Measurements from ENCODE around the gene GRIP2. TPM values are rescaled to one million over a fixed set of nuclear protein-coding genes. Genes with fewer than 3 reads are reported as not detected.

The GRIP2 gene
- total RNA-seq, 2 experiments from 2014 or later: not detected

DNA sequence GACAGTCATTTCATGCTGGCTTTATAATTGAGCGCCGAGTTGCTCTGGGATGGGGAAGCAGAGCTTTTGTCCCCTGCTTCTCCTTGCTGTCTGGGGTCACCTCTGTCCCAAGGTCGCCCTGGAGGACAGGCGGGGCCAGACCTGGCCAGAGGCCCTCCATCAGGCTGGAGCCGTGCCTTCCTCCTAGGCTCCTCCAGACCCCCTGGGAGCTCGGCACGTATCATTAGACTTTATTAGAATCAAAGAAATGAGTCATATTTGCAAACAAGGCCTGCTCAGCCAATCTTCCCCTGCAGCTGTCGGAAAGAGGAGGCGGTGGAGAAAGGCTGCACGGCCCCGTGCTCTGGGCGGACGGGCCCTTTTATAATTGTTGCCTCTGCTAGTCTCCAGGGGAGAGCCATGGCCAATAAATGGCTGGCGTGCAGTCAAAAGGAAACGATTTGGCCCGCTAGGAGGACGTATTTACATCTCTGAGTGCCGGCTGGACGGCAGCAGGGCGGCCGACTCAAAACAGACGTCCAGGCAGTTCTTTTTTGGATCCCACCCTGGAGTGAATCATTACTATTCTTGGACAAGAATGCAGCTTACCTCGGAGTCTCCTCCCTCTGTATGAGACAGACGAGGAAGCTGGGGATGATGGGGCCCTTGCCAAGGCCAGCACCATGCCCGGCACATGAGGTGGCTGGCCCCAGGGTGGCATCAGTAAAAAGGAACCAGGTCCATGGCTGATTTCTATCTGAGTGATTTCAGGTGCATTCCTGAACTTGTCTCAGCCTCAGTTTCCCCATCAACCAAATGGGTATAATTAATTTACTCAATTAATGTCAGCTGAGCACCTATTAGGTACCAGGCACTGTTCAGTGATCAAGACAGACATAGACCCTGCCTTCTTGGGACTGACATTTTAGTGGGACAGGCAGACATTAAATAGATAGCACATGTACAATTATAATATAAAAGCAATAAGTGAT lies 87.1 kb downstream of the GRIP2 start:
- no peak for DNase-seq
- H3K4me1 Mint-ChIP-seq: peaks cover 14% of the 10 kb centered on the region
- H3K4me3 Mint-ChIP-seq: no peak overlapping the region
- no peak overlapping the region for H3K27ac Mint-ChIP-seq
- H3K27me3 Mint-ChIP-seq: no peaks in the 10 kb centered on the region
- ChIA-PET CTCF (interaction anchor here (1.8 kb wide), 1 partner anchor 249 kb away, joined by 4 read pairs; no protein-coding TSS in a partner anchor), POLR2A (no interaction called here)
- no peaks in the 10 kb centered on the region for H3K9me3 Mint-ChIP-seq (ENCODE audit: low read depth)
- H3K36me3 Mint-ChIP-seq (ENCODE audit: low read depth): peaks cover 28% of the 10 kb centered on the region
- intact Hi-C loops (cut with DNase I, micrococcal nuclease): no loop called here
- ATAC-seq: no peak

DNA sequence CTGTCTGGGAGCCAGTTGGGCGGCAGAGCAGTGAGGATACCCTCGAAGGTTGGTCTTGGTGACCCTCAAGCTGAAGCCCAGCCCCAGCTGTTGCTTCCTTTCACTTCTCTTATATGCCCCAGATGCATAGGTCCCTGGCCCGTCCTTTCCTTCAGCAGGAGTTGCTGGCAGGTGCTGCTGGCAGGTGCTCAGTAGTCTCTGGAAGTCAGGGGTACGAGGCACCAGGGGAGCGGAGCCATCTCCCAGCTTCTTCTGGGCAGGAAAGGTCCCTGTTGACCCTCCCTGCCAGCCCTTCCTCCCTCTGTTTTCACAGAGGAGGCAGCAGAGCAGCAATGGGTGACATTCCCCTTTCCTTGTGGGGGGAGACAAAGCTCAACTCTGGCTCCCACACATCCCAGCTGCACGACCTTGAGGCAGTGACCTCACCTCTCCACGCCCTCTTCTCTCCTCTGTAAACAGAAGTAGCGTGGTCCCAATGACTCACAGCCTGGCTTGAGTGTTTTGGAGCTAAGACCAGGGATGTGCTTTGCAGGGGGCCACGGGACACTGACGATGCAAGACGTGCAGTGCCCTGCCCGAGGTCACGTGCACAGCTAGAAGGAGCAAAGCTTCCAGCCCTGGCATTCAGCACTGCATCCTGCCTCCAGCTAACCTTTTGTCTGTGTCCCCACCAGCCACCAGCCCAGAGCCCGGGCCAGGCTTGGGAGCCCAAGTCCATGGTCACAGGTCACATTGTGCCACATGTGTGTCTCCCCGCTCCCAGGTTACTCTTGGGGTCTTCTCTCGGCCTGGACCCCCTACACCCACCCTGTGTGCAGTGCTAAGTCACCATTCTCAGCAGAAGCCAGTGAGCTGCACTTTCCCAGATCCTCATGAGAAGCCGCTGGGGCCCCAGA lies 88.0 kb downstream of the GRIP2 start:
- DNase-seq (no peak), ATAC-seq (no peak)
- H3K4me1 Mint-ChIP-seq: peaks cover 10% of the 10 kb centered on the region
- H3K27ac Mint-ChIP-seq: no peak overlapping the region
- CTCF ChIA-PET: interaction anchor here (1.3 to 1.8 kb wide), 2 partner anchors 192 to 248 kb away, joined by 3 to 4 read pairs; no protein-coding TSS in a partner anchor
- no peaks in the 10 kb centered on the region for H3K27me3 Mint-ChIP-seq
- intact Hi-C loops (cut with DNase I, micrococcal nuclease): no loop called here
- H3K4me3 Mint-ChIP-seq: no peak overlapping the region
- no peaks in the 10 kb centered on the region for H3K9me3 Mint-ChIP-seq (ENCODE audit: low read depth)
- POLR2A ChIA-PET: interaction anchor here (0.7 kb wide), 1 partner anchor 10 kb away, joined by 3 read pairs; no protein-coding TSS in a partner anchor
- peaks cover 34% of the 10 kb centered on the region for H3K36me3 Mint-ChIP-seq (ENCODE audit: low read depth)

DNA sequence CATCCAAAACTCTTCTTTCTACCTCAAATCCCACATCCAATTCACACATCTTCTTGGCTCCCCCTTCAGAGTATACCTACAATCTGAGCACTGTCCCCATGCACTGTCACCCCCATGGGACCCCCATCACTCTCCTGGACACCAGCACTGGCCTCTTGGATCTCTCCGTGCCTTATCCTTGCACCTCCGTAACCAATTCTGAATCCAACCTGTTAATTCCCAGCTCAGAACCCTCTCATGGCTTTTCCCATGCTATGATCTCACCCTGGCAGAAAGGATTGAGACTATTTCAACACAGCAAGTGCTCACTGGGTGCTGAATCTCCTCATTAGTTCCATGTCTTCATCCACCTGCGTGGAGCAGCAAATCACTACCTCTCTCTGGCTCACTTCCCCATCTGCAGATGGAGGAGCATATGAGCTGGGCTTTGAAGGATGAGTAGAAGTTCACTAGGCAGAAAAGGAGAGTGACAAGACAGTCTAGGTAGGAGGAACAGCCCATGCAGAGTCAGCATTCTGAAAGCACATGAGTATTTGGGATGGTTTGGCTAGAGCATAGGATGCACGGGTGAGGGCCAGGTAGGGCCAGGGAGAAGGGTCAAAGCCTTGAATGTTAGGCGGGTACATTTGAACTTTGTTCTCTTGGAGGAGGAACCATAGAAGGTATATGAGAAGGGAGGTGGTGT lies 89.1 kb downstream of the GRIP2 start:
- ATAC-seq (no peak), DNase-seq (no peak)
- intact Hi-C loops (cut with DNase I, micrococcal nuclease): no loop called here
- peaks cover 45% of the 10 kb centered on the region for H3K36me3 Mint-ChIP-seq (ENCODE audit: low read depth)
- POLR2A ChIA-PET: interaction anchor here (0.7 kb wide), 1 partner anchor 9 kb away, joined by 3 read pairs; no protein-coding TSS in a partner anchor
- no peaks in the 10 kb centered on the region for H3K9me3 Mint-ChIP-seq (ENCODE audit: low read depth)
- peaks cover 10% of the 10 kb centered on the region for H3K4me1 Mint-ChIP-seq
- no peaks in the 10 kb centered on the region for H3K27me3 Mint-ChIP-seq
- CTCF ChIA-PET: interaction anchor here (1.3 to 1.8 kb wide), 2 partner anchors 190 to 247 kb away, joined by 3 to 4 read pairs; no protein-coding TSS in a partner anchor
- H3K27ac Mint-ChIP-seq: no peak overlapping the region
- no peak overlapping the region for H3K4me3 Mint-ChIP-seq

DNA sequence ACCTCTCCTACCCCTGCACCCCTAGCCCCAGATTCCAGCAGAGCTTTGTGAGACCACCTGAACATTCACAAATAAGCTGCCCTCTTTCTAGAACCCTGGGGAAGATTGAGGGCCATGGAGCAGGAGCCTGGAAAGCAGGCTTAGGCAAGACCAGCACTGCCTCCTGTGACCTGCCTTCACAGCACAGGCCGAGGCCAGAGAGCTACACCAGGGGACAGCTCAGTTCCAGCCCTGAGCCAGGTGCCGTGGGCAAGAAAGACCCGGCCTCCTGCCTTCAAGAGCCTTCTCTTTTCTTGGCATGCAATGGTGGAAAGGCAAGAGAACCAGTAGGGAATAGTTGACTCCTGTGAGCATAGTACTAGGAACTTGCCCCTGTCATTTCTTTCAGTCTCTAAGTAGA lies 89.6 kb downstream of the GRIP2 start:
- Mint-ChIP-seq H3K27ac (no peak overlapping the region), H3K4me1 (peaks cover 10% of the 10 kb centered on the region), H3K27me3 (no peaks in the 10 kb centered on the region), H3K36me3 (ENCODE audit: low read depth) (peaks cover 50% of the 10 kb centered on the region), H3K4me3 (no peak overlapping the region), H3K9me3 (ENCODE audit: low read depth) (no peaks in the 10 kb centered on the region)
- DNase-seq (no peak), ATAC-seq (no peak)
- intact Hi-C loops (cut with DNase I, micrococcal nuclease): no loop called here
- ChIA-PET CTCF (interaction anchor here (0.7 kb wide), 1 partner anchor 12 kb away, joined by 3 read pairs; no protein-coding TSS in a partner anchor), POLR2A (no interaction called here)

DNA sequence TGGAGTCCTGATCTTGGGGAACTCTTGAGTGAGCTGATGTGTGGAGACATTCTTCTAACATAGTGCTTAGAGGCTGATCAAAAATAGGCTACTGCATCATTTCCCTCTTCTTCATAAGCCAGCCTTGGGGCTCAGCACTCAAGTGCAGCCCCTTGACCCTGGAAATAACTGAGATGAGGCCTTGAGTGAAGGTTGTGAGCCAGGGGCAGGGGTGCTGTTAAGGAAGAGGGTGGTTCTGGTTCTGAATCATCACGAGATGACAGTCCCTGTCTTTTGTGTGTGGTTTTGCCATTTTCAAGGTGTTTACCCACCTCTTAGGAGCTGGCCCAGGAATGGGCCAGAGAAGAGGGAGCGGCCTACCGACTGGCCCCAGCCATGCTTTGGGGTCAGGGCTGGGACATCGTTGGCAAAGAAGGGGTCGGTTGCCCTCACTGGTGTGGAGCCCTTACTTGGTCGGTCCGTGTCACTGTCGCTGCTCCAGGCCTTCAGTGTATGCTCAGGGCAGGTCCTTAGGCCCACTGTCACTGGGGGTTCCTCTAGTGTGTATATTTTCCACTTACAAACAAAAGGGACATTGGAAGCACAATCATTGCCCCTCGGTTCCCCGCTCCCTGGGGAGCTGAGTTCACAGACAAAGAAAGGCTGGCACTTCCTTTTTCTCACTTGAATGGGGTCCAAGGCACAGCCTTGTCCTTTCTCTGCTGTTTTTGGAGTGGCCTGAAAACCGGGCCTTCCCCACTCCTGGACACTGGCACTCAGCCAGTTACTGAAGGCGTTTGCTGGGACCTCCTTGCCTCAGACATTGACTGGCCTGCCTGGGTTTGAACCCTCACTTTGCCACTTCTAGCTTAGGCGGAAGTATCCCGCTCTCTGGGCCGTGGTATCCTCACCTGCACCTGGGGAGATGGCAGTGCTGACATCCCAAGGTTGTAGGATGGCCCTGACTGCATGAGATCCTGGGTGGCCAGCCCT lies 91.1 kb downstream of the GRIP2 start:
- ChIA-PET CTCF (interaction anchor here (0.6 to 1.2 kb wide), 2 partner anchors 18 to 74 kb away, joined by 3 read pairs; no protein-coding TSS in a partner anchor), POLR2A (no interaction called here)
- peaks cover 52% of the 10 kb centered on the region for H3K36me3 Mint-ChIP-seq (ENCODE audit: low read depth)
- peaks cover 10% of the 10 kb centered on the region for H3K4me1 Mint-ChIP-seq
- no peak for DNase-seq
- no peaks in the 10 kb centered on the region for H3K27me3 Mint-ChIP-seq
- intact Hi-C loops (cut with DNase I, micrococcal nuclease): no loop called here
- ATAC-seq: peak; percentile 53
- H3K9me3 Mint-ChIP-seq (ENCODE audit: low read depth): no peaks in the 10 kb centered on the region
- peak overlapping the region; percentile 52 for H3K27ac Mint-ChIP-seq
- H3K4me3 Mint-ChIP-seq: no peak overlapping the region

DNA sequence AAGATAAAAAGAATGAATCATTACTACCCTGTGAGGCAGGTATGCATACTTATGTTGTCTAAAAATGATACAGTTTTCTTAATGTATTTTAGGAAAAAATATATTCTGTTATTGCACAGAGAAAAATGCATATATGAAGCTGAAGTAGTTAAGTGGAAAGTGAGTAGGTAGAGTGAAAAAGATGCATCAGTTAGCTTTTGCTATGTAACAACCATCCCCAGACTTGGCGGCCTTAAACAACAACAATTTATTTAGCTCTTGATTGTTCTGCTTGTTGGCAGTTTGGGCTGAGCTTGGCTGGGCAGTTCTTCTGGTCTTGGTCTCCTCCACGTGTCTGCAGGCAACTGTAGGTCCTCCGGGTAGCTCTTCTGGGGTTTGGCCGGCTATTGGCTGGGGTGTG lies 92.1 kb downstream of the GRIP2 start:
- intact Hi-C loops (cut with DNase I, micrococcal nuclease): no loop called here
- DNase-seq (no peak), ATAC-seq (no peak)
- Mint-ChIP-seq H3K27me3 (no peaks in the 10 kb centered on the region), H3K4me3 (no peak overlapping the region), H3K36me3 (ENCODE audit: low read depth) (peaks cover 50% of the 10 kb centered on the region), H3K9me3 (ENCODE audit: low read depth) (no peaks in the 10 kb centered on the region), H3K4me1 (peaks cover 10% of the 10 kb centered on the region), H3K27ac (no peak overlapping the region)
- ChIA-PET POLR2A (no interaction called here), CTCF (interaction anchor here (0.7 to 1.5 kb wide), 3 partner anchors 10 to 44 kb away, joined by 3 to 4 read pairs (median 3); no protein-coding TSS in a partner anchor)

DNA sequence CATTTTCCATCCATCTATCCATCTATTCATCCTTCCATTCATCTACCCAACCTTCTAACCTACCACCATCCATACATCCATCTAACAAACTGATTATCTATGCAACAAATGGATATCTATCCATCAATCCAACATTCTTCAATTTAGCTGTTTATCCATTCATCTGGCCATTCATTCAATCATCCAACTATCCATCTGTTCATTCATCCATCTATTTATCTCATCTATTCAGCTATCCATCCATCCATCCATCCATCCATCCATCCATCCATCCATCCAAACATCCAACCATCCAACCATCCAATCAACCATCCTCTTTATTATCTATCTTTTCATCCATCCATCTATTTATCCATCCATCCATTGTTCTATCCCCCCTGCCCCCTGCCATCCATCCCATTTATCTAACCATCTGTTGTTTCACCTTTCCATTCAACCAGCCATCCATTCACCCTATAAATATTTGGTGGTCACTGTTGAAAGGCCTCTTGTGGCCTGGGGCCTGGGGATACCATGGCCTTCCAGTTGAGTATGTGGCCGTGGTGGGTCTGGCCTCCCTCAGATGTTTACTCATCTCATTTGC lies 93.1 kb downstream of the GRIP2 start:
- intact Hi-C loops (cut with DNase I, micrococcal nuclease): no loop called here
- Mint-ChIP-seq H3K4me3 (no peak overlapping the region), H3K4me1 (peaks cover 10% of the 10 kb centered on the region), H3K27ac (no peak overlapping the region), H3K9me3 (ENCODE audit: low read depth) (no peaks in the 10 kb centered on the region), H3K36me3 (ENCODE audit: low read depth) (peaks cover 48% of the 10 kb centered on the region), H3K27me3 (no peaks in the 10 kb centered on the region)
- POLR2A ChIA-PET: no interaction called here
- ATAC-seq (no peak), DNase-seq (no peak)
- CTCF ChIA-PET: interaction anchor here (1.5 kb wide), 1 partner anchor 11 kb away, joined by 4 read pairs; no protein-coding TSS in a partner anchor

DNA sequence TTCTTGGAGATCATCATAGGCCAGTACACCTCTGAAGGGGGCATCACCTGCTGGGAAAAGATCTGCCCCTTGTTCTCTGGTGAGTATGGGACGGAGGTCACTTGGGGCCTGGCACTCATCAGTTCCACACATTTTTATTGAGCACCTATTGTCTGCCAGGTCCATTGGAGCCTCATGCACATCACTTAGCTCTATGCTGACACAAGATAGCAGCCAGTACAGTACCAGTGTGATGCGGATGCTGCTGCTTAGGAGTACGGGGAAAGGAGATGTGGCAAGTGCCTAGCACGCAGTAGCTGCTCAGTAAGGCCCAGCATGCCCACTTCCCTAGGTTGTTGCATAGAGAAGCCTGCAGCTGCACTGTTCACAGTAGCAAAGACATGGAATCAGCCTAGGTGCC lies 94.4 kb downstream of the GRIP2 start:
- no peaks in the 10 kb centered on the region for H3K9me3 Mint-ChIP-seq (ENCODE audit: low read depth)
- H3K4me3 Mint-ChIP-seq: no peak overlapping the region
- CTCF ChIA-PET: no interaction called here
- peaks cover 10% of the 10 kb centered on the region for H3K4me1 Mint-ChIP-seq
- peaks cover 45% of the 10 kb centered on the region for H3K36me3 Mint-ChIP-seq (ENCODE audit: low read depth)
- ATAC-seq: no peak
- intact Hi-C loops (cut with DNase I, micrococcal nuclease): no loop called here
- POLR2A ChIA-PET: no interaction called here
- H3K27me3 Mint-ChIP-seq: no peaks in the 10 kb centered on the region
- DNase-seq: no peak
- H3K27ac Mint-ChIP-seq: no peak overlapping the region

DNA sequence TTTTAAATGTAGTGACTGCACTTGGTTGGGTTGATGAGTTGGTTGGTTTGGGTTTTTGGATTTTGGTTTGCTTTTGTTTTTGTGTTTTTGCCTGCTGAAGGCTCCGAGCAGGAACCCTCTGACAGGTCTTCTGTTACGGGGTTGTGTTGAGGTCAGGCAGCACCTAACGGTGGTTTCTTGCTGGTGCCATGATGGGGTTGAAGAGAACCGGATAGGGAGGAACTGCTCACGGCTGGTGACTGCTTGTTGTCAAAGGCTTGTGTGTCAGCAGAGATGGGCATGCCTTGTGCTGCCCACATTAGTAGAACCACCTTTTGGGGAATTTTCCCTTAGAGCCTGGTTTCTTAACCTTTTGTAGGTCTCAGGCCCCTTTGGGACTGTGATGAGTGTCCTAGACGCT lies 95.8 kb downstream of the GRIP2 start:
- Mint-ChIP-seq H3K36me3 (ENCODE audit: low read depth) (peaks cover 45% of the 10 kb centered on the region), H3K27me3 (no peaks in the 10 kb centered on the region), H3K27ac (no peak overlapping the region), H3K4me3 (no peak overlapping the region), H3K4me1 (peaks cover 19% of the 10 kb centered on the region), H3K9me3 (ENCODE audit: low read depth) (no peaks in the 10 kb centered on the region)
- ATAC-seq: no peak
- CTCF ChIA-PET: no interaction called here
- intact Hi-C loops (cut with DNase I, micrococcal nuclease): no loop called here
- DNase-seq: no peak
- POLR2A ChIA-PET: no interaction called here

DNA sequence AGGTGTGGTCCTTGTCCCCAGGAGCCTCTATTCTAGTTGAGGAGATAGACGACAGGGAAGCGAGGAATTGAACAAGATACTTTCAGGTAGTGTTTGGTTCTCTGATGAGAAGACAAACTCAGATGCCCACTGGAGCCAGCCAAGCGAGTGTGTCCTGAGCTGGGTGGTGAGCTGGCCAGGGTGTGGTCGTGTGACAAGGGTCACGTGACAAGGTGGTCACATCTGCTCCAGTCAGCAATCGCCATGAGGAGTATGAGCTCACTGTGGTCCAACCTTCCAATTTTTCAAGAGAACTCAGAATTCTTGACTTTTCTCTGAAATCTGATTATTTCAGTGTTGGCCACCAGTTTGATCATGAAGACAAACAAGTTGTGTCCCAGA lies 98.2 kb downstream of the GRIP2 start:
- intact Hi-C loops (cut with DNase I, micrococcal nuclease): no loop called here
- peaks cover 12% of the 10 kb centered on the region for H3K4me1 Mint-ChIP-seq
- H3K36me3 Mint-ChIP-seq (ENCODE audit: low read depth): peaks cover 21% of the 10 kb centered on the region
- H3K9me3 Mint-ChIP-seq (ENCODE audit: low read depth): no peaks in the 10 kb centered on the region
- peak overlapping the region; percentile 55 for H3K27ac Mint-ChIP-seq
- ChIA-PET POLR2A (interaction anchor here (0.9 kb wide), 1 partner anchor 10 kb away, joined by 3 read pairs; no protein-coding TSS in a partner anchor), CTCF (interaction anchor here (0.7 to 1.2 kb wide), 3 partner anchors 8 to 239 kb away, joined by 3 read pairs; no protein-coding TSS in a partner anchor)
- no peak for DNase-seq
- ATAC-seq: no peak
- no peaks in the 10 kb centered on the region for H3K27me3 Mint-ChIP-seq
- no peak overlapping the region for H3K4me3 Mint-ChIP-seq
